Left renal cortex interstitium (tissue), 4 donors: ENCODE results near the gene COL5A2. TPM values are rescaled to one million over a fixed set of nuclear protein-coding genes. Genes with fewer than 3 reads are reported as not detected.

ENCODE experiments used
- DNase-seq, 4 donors: peaks; one replicate each; pipeline ENCODE4 v3.0.0-alpha.2; 2013; ENCODE audit warnings: low read depth in 4 of 4, low spot score in 2 of 4, missing footprints in 1 of 4
- polyA plus RNA-seq, 4 donors: library from polyadenylated mRNA; unstranded; fragments of 120-200 nt; gene quantifications; one replicate each; pipeline ENCODE4 v1.2.1, GENCODE V29; 2013; ENCODE audit not compliant: insufficient read length in 4 of 4

Gene COL5A2
- polyA plus RNA-seq, 4 donors = 123 to 180 (median 150) TPM

DNA sequence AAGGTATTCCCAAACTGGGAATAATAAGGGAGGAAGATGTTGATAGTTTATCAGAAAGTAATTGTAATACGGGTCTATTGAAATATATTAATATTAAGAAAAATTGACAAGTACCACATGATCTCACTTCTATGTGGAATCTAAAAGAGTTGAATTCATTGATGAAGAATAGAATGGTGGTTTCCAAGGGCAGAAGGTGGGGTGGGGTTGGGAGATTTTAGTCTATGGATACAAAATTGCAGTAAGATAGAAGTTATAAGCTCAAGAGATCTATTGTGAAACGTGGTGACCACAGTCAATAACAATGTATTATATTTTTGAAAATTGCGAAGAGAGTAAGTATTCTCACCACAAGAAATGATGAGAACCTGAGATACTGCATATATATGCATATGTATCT lies 166.5 kb downstream of the COL5A2 start:
- DNase-seq = no peak

DNA sequence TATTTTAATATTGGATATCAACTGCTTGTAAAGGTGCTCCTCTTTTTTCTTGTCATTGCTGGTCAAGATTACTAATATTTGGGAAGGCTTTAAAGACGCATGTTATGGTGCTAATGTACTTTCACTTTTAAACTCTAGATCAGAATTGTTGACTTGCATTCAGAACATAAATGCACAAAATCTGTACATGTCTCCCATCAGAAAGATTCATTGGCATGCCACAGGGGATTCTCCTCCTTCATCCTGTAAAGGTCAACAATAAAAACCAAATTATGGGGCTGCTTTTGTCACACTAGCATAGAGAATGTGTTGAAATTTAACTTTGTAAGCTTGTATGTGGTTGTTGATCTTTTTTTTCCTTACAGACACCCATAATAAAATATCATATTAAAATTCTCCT lies 167.2 kb downstream of the COL5A2 start:
- DNase-seq = no peak

DNA sequence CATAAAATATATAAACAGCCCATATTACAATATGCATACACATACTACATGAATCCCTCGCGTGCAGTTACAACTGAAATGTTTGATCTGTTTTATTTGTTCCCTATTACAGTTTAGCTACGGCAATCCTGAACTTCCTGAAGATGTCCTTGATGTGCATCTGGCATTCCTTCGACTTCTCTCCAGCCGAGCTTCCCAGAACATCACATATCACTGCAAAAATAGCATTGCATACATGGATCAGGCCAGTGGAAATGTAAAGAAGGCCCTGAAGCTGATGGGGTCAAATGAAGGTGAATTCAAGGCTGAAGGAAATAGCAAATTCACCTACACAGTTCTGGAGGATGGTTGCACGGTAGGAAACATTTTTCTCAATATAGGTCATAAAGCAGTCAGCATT lies 169.0 kb downstream of the COL5A2 start:
- DNase-seq = no peak

DNA sequence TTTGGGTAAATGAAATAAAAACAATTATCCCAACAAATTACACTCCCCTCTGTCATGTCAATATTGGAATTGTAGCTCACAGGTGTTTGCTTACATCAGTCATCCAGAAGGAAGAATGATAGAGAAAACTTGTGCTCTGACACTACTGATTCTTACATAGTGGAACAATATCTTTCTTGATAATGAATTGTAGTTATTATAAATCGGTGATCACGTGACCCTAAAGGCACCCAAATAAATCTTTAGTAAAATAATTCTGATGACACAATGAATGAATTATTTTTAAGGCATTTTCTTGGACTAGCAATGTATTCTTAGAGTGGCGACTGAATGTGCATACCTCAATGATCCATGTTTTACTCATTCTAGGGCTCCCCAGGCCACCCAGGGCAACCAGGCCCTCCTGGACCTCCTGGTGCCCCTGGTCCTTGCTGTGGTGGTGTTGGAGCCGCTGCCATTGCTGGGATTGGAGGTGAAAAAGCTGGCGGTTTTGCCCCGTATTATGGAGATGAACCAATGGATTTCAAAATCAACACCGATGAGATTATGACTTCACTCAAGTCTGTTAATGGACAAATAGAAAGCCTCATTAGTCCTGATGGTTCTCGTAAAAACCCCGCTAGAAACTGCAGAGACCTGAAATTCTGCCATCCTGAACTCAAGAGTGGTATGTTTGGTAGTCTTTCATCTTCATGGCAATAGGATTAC lies 170.9 kb downstream of the COL5A2 start:
- no peak for DNase-seq

DNA sequence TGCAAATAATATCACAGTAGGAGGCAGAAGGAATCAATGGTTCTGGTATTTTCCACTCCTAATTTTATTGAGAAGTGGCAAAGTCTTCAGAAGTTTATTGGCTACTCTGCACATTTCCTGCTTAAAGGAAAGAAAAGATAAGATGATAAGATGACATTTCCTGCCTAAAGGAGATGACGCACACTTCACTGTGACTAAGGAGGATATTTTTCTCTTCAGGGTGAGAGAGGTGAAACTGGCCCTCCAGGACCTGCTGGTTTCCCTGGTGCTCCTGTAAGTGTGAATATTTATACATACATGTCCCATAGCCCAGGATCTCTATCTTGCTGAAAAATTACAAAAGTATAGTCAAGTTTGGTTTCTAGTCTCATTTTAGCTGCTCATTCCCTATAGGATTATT lies 177.5 kb downstream of the COL5A2 start:
- DNase-seq = no peak

DNA sequence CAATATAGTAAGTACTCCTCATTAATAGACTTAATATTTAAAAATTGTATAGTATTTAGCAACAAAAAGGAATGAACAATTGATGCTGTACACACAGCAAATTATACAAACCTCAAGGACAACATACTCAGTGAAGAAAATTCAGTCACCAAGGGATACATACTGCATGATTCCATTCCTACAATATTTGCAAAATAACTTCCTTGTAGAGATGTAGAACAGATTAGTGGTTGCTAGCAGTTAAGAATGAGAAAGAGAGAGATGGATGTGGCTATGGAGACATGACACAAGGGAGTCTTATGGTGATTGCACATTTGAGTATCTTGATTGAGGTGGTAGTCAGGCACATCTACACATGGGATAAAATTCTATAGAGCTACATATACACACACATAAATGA lies 179.3 kb downstream of the COL5A2 start:
- DNase-seq = no peak

DNA sequence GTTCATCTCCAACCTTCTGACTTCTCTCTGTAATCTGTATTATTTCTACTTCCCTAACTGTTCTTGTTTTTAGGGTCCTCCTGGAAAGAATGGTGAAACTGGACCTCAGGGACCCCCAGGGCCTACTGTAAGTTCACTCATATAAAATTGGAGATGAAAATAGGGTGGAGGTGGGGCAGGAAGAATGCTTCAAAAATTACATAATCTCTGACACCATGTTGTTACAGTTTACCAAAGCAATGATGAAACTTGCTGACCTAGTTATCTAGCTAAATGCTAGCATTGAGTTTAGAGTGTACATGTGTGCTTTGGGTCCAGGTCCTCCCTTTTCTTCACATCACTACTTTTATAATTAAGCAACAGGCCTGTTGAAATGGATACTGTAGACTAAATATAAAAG lies 182.3 kb downstream of the COL5A2 start:
- no peak for DNase-seq

DNA sequence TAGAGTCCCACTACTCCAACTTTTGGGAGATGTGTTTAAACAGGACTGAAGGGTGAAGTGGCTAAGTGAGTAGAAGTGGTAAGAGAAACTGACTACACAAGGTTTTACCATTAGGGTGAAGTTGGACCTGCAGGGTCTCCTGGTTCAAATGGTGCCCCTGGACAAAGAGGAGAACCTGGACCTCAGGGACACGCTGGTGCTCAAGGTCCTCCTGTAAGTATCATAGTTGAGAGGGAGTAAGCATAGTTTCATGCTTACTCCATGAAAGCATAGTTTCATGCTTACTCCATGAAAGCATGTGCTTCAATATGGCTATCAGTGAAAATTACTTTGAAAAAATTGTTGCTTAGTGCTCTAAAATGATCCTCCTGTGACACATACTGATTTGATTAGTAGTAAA lies 186.3 kb downstream of the COL5A2 start:
- DNase-seq = no peak

DNA sequence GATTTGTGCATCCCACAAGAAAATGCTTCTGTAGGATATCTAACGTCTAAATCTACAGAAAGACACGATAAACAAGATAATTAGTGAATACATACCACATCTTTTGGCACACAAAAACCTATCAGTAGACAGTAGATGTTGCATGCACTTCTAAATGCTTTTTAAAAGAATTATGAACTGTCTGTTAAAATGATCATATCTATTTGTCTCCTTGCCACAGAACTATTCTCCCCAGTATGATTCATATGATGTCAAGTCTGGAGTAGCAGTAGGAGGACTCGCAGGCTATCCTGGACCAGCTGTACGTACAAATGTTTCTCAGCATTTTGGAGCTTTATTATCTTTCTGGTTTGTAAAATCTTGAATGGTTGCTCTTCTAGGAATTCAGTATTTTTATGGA lies 192.7 kb downstream of the COL5A2 start:
- DNase-seq = no peak

DNA sequence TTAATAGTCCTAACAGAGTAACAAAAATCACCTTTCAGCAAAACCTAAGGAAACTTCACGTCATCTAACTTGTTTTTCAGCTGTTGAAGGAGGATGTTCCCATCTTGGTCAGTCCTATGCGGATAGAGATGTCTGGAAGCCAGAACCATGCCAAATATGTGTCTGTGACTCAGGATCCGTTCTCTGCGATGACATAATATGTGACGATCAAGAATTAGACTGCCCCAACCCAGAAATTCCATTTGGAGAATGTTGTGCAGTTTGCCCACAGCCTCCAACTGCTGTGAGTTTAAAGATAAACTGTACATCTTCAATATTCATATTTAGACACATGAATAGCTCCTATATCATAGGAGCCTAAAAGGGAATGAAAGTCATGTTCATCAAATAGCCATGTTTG lies 194.9 kb downstream of the COL5A2 start:
- no peak for DNase-seq

DNA sequence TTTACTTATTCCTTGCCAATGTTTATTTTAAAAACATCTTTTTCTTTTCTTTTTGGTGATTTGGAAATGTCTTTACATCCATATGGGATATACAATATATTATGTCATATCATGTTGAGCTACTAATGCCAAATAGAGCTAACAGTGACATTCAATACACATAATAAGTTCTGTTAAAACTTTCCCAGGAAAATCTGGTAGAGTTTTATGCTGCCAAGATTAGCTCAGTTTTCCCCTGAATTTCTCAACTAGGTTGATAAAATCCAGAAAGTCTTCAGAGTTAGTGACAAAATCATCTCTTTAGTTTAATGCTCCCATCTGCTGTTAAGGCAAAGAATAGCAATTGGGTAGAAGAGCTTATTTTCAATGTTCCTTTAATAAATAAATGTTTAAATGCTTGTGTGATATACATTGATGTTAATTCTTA lies 195.5 kb downstream of the COL5A2 start:
- DNase-seq = no peak

DNA sequence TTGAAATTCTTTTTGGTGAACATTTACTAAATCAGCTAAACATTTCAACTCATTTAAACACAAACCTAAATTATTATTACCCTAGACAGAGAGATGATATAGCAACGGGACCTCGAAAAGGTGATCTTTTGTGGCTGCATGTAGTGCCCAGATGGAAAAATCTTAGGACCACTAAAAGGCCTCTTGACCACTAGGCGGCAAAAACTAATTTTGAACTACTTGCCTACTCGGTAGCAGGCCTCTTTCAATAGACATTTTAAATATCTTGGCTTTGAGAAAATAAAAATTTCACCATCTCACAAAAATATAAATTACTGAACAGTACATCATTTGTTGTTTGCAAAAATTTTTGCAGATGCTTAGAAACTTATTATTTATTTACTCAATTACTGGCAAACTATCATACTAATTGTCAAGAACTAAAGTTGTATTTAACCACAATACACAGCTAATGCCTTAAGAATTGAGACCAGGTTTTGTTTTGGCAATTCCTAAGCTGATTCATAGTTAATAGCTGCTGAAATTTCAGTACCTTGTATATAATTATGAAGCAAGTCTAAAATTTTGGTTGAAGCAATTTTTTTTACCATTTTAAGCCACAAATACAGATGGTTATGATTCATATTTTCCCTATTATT lies 196.0 kb downstream of the COL5A2 start:
- DNase-seq = no peak

Other genes with a start within 250 kb of the COL5A2 start
- 1,000 to 10,000 TPM in 2 of 4 donors, 100 to 1,000 TPM in 2; 802 to 1,385 (median 1,109) TPM for gene COL3A1, start 205.4 kb downstream of the COL5A2 start, polyA plus RNA-seq